B cell (primary cell): ENCODE measurements around the gene NIPBL.
"Not testable (repeated sequence)": the region's sequence is repeated elsewhere in the genome, so short reads cannot be mapped to it uniquely, and the experiment has no call there.

Source experiments
- EZH2 ChIP-seq: IDR thresholded peaks from 2 replicates; pipeline ENCODE4 v1.6.1; 2012; ENCODE audit warnings: borderline replicate concordance, low read depth, mild to moderate bottlenecking, moderate library complexity, low read length; ENCODE audit not compliant: insufficient read depth, poor library complexity, severe bottlenecking
- TF ChIP-seq, protein P1 (sequence below): fragments of 200-600 bp; IDR thresholded peaks from one replicate; pipeline ENCODE4 v1.8.0; 2022; ENCODE audit warnings: antibody characterized with exemption, mild to moderate bottlenecking

DNA sequence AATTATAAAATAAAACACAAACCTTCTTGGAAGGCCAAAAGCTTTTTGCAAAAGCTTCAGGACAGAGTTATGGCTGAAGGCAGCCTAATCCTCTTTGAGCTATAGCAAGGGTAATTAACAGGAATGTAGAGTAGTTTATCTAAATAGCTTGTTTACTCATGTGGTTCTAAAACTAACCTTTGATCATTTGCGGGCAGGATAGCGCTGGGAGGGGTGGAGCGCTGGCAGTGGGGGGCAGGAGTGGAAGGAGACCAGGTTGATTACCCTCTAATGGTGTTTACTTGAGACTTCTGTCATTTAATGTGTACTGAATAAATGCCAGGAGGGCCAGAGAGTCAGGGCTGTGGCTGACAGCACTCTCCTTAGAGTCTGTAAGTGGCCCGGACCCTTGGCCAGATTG is 217.2 kb downstream of the NIPBL start:
- TF ChIP-seq, protein P1, sequence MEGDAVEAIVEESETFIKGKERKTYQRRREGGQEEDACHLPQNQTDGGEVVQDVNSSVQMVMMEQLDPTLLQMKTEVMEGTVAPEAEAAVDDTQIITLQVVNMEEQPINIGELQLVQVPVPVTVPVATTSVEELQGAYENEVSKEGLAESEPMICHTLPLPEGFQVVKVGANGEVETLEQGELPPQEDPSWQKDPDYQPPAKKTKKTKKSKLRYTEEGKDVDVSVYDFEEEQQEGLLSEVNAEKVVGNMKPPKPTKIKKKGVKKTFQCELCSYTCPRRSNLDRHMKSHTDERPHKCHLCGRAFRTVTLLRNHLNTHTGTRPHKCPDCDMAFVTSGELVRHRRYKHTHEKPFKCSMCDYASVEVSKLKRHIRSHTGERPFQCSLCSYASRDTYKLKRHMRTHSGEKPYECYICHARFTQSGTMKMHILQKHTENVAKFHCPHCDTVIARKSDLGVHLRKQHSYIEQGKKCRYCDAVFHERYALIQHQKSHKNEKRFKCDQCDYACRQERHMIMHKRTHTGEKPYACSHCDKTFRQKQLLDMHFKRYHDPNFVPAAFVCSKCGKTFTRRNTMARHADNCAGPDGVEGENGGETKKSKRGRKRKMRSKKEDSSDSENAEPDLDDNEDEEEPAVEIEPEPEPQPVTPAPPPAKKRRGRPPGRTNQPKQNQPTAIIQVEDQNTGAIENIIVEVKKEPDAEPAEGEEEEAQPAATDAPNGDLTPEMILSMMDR: not testable (repeated sequence)
- TF ChIP-seq EZH2: not testable (repeated sequence)
